Common myeloid progenitor, CD34-positive (primary cell): ENCODE data around the gene NEDD8.

Experiments used
- CTCF ChIA-PET: fragments of 350-600 bp; sonication (Branson Sonifier 250); formaldehyde crosslinking; loops from one replicate; lab custom pipeline; 2021; ENCODE audit warnings: antibody characterized with exemption; lab: Charles Lee
- POLR2A ChIA-PET: fragments of 350-600 bp; sonication (Branson Sonifier 250); formaldehyde crosslinking; loops from one replicate; lab custom pipeline; 2021; ENCODE audit warnings: antibody characterized with exemption; lab: Charles Lee
- DNase-seq, 3 donors: peaks; one replicate each; pipeline versions ENCODE4 v3.0.0 to v3.0.0-alpha.2; 2013
- H3K27ac ChIP-seq, 2 experiments: 1 replicate in 1 of 2; 2 replicates in 1 of 2; pipeline ENCODE4 v1.7.0; 2013; ENCODE audit warnings: inconsistent platforms in 2 of 2, low read length in 2 of 2, mild to moderate bottlenecking in 2 of 2, low read depth in 1 of 2, moderate library complexity in 1 of 2; ENCODE audit not compliant: severe bottlenecking in 2 of 2, insufficient read depth in 1 of 2, poor library complexity in 1 of 2
- H3K27me3 ChIP-seq, 5 experiments: replicated peaks in 2 of 5; 1 replicate in 3 of 5; 2 replicates in 2 of 5; pipeline versions ENCODE4 v1.6.1 to v1.7.0; 2013; ENCODE audit warnings: low read length in 4 of 5, mild to moderate bottlenecking in 2 of 5, moderate library complexity in 2 of 5, inconsistent platforms in 1 of 5; ENCODE audit not compliant: insufficient read depth in 5 of 5, control insufficient read depth in 4 of 5
- H3K36me3 ChIP-seq, 4 experiments: 1 replicate in 2 of 4; 2 replicates in 2 of 4; pipeline versions ENCODE4 v1.6.1 to v1.7.0; 2013; ENCODE audit warnings: low read length in 3 of 4, control low read depth in 1 of 4, mild to moderate bottlenecking in 1 of 4; ENCODE audit not compliant: control insufficient read depth in 4 of 4, insufficient read depth in 4 of 4
- H3K4me1 ChIP-seq, 4 experiments: 1 replicate in 3 of 4; 2 replicates in 1 of 4; pipeline versions ENCODE4 v1.6.1 to v1.7.1; 2013; ENCODE audit warnings: low read length in 3 of 4, mild to moderate bottlenecking in 3 of 4, control low read depth in 1 of 4, inconsistent platforms in 1 of 4, moderate library complexity in 1 of 4; ENCODE audit not compliant: control insufficient read depth in 4 of 4, insufficient read depth in 4 of 4; ENCODE audit errors: control extremely low read depth in 1 of 4
- H3K4me3 ChIP-seq, 7 experiments: 1 replicate in 4 of 7; 2 replicates in 3 of 7; pipeline versions ENCODE4 v1.5.1 to v1.7.0; 2013; ENCODE audit warnings: mild to moderate bottlenecking in 7 of 7, low read length in 6 of 7, moderate library complexity in 6 of 7, inconsistent platforms in 2 of 7, low read depth in 2 of 7, control low read depth in 1 of 7; ENCODE audit not compliant: insufficient read depth in 4 of 7, control insufficient read depth in 1 of 7; ENCODE audit errors: extremely low read depth in 1 of 7
- H3K9me3 ChIP-seq, 5 experiments: 1 replicate in 4 of 5; 2 replicates in 1 of 5; pipeline versions ENCODE4 v1.6.1 to v1.7.1; 2013; ENCODE audit warnings: low read length in 4 of 5, mild to moderate bottlenecking in 2 of 5, inconsistent platforms in 1 of 5, low read depth in 1 of 5, moderate library complexity in 1 of 5; ENCODE audit not compliant: control insufficient read depth in 4 of 5, insufficient read depth in 2 of 5; ENCODE audit errors: control extremely low read depth in 1 of 5
- WGBS: methylation state at CpG from one replicate; pipeline ENCODE4 v1.1.5; 2013; ENCODE audit not compliant: insufficient coverage; 5-methylcytosine and 5-hydroxymethylcytosine counted together

Gene NEDD8

DNA sequence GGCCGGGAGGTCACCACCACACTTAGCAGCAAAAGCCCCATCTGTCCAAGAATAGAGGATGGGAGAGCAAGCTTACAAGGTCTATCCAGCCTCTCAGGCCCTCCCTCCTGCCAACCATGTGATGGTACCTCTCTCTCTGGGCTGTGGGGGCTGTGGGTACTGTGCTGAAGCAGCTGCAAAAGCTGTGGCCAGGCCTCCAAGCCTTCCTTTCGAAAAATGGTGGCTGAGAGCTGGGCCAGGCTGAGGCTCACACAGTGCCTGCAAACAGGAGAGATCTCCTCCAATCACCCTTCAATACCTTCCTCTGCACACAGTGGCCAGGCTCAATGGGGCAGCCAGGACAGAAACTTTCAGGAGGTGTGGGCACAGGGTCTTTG, 44.6 kb downstream of the NEDD8 start:
- no peak for DNase-seq
- peak overlapping the region in 5 of 7 experiments; percentile 68 to 90 (median 81) for H3K4me3 ChIP-seq
- H3K27me3 ChIP-seq = no peaks in the 10 kb centered on the region
- H3K9me3 ChIP-seq = no peaks in the 10 kb centered on the region
- WGBS = 100% methylated on average over 1 of the region's 2 CpGs
- H3K36me3 ChIP-seq = peaks cover 13 to 72% (median 40%) of the 10 kb centered on the region in 4 experiments
- ChIA-PET POLR2A (no interaction called here), CTCF (interaction anchor here (0.9 to 4.4 kb wide), 5 partner anchors 14 to 55 kb away, joined by 4 to 19 read pairs (median 6); partner anchors contain the start of genes CHMP4A, IRF9, REC8 and TINF2)
- peaks cover 0 to 25% (median 20%) of the 10 kb centered on the region in 4 experiments for H3K4me1 ChIP-seq
- peak overlapping the region in 1 of 2 experiments; percentile 77 for H3K27ac ChIP-seq

DNA sequence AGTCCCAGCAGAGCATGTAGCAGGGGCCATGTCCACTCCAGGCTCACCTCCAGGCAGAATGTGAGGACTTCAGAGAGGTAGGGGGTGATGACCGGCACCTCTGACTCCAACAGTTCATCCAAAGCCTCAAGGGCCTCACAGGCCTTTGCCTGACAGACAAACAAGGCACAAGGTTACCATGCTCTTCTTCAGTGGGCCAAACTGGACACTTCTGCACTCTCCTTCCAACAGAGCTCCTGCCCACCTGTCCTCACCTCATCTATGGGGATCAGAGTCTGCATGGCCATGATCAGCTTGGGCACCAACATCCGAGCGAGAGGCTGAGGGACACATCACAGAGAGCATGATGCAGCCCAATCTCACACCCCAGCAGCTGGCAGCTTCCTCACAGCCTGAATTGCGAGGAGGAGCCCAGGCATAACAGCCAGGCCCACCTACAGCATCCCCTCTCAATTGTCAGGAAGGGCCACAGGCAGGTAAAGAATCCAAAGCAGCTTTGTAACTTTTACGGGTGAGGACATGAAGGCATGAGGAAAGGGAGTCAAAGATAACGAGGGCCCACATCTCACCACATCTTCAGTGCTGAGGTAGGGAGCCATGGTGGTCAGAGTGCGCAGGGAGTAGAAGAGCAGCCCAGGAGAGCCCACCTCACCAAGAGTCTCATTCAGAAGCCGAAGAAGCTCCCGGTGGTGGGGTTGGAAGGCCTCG, 45.2 kb downstream of the NEDD8 start:
- 98% methylated on average over 9 of the region's 10 CpGs for WGBS
- no peaks in the 10 kb centered on the region for H3K9me3 ChIP-seq
- H3K27me3 ChIP-seq = no peaks in the 10 kb centered on the region
- peaks cover 0 to 25% (median 20%) of the 10 kb centered on the region in 4 experiments for H3K4me1 ChIP-seq
- H3K36me3 ChIP-seq = peaks cover 13 to 72% (median 42%) of the 10 kb centered on the region in 4 experiments
- no peak overlapping the region for H3K27ac ChIP-seq
- peak overlapping the region in 3 of 7 experiments; percentile 79 to 90 (median 81) for H3K4me3 ChIP-seq
- POLR2A ChIA-PET = no interaction called here
- no peak for DNase-seq
- CTCF ChIA-PET = interaction anchor here (0.9 to 4.4 kb wide), 6 partner anchors 13 to 55 kb away, joined by 4 to 19 read pairs (median 5); partner anchors contain the start of genes CHMP4A, IRF9, REC8 and TINF2

DNA sequence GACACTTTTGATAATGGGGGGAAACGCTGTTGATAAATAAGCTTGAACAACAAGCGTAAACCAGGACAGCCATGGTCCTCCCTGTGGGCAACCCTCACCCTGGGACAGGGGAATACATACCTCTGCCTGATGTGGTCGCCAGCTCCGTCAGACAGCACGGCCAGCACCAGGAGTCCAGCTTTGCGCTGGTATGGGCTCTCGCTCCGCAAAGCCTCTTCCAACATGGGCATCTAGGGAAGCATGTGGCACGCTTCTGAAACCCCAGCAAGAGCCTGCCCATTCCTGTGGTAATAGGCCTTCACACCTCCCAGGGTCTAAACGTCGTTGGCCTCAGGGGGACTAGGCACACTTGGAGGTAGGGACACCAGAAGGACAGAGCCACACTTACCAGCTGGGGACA, 46.4 kb downstream of the NEDD8 start:
- POLR2A ChIA-PET = no interaction called here
- H3K27me3 ChIP-seq = no peaks in the 10 kb centered on the region

DNA sequence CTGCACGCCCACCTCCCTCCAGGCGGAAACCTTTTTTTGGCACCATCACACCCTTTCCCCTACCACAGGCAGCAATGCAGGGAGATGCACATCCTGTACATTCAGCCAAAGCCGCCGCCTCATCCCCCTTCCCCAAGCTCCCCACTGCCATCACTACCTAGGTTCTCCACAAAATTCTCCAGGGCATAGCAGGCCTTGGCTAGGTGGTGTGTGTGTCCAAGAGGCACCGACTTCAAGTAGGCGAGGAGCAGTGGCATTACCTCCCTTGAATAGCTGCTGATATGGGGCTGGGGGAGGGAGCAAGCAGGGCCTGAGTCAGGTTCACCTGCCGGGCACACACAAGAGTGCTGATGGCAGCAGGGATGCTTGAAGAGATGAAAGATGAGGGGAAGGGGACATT, 47.1 kb downstream of the NEDD8 start:
- no peaks in the 10 kb centered on the region for H3K9me3 ChIP-seq
- 100% methylated on average over 2 of the region's 7 CpGs for WGBS
- no peak for DNase-seq
- ChIA-PET POLR2A (no interaction called here), CTCF (interaction anchor here (0.9 to 4.4 kb wide), 4 partner anchors 10 to 59 kb away, joined by 4 to 19 read pairs (median 10); partner anchors contain the start of genes REC8, TINF2 and TM9SF1)
- H3K4me3 ChIP-seq = no peak overlapping the region
- peaks cover 0 to 25% (median 20%) of the 10 kb centered on the region in 4 experiments for H3K4me1 ChIP-seq
- H3K27me3 ChIP-seq = no peaks in the 10 kb centered on the region
- no peak overlapping the region for H3K27ac ChIP-seq
- peaks cover 11 to 79% (median 50%) of the 10 kb centered on the region in 4 experiments for H3K36me3 ChIP-seq

More for the DNA sequence above, 46.4 kb downstream of the NEDD8 start:
- Histone ChIP-seq H3K27ac (no peak overlapping the region), H3K36me3 (peaks cover 15 to 77% (median 47%) of the 10 kb centered on the region in 4 experiments), H3K4me1 (peaks cover 0 to 25% (median 20%) of the 10 kb centered on the region in 4 experiments), H3K9me3 (no peaks in the 10 kb centered on the region), H3K4me3 (no peak overlapping the region)
- WGBS = 96% methylated on average over 11 of the region's 11 CpGs
- CTCF ChIA-PET = interaction anchor here (0.9 to 4.4 kb wide), 6 partner anchors 9 to 59 kb away, joined by 4 to 19 read pairs (median 5); partner anchors contain the start of genes MDP1, REC8, TINF2 and TM9SF1
- no peak for DNase-seq

DNA sequence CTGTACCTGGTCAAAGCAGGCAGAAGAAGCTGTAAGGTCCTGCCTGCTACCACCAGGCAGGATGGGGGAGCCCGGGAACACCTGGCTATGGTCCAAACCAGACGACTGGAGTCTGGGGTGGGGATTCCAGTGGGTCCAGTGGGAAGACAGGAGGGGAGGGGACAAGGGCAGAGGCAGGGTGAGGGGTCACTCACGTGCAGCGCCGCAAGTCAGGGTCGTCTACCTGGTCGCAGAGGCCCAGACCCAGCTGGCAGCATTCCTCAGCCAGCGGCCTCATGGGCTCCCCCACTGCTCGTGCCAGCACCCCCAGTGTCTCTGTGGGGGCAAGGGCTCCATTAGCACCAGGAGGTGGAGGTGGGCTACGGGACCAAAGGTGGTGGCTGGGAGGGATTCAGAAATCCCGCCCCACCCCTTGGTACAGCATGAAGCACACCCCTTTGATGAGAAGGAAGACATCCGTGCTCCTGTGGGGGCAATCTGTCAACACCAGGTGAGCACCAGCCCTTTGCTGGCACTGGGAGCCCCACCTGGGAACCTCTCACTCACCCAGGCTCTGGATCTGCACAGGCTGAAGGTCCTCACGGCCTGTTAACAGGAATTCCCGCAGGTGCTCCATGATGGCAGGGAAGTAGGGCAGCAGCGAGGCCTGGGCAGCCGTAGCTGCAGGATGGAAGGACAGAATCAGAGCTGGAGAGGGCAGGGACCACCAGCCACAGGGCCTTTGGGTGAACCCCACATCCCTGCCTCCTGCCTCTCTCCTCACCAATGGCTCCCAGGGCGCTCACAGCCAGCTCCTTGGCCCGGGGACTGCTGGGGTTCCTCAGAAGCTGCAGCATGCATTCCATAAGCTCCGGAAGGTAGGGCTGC, 47.8 kb downstream of the NEDD8 start:
- no peak for DNase-seq
- CTCF ChIA-PET = interaction anchor here (1.4 to 3.2 kb wide), 2 partner anchors 58 kb away, joined by 4 to 14 read pairs; partner anchors contain the start of gene TINF2
- H3K9me3 ChIP-seq = no peaks in the 10 kb centered on the region
- WGBS = 96% methylated on average over 19 of the region's 19 CpGs
- no peak overlapping the region for H3K4me3 ChIP-seq
- H3K4me1 ChIP-seq = peaks cover 0 to 21% (median 18%) of the 10 kb centered on the region in 4 experiments
- peaks cover 11 to 84% (median 57%) of the 10 kb centered on the region in 4 experiments for H3K36me3 ChIP-seq
- H3K27me3 ChIP-seq = no peaks in the 10 kb centered on the region
- H3K27ac ChIP-seq = no peak overlapping the region
- POLR2A ChIA-PET = no interaction called here

DNA sequence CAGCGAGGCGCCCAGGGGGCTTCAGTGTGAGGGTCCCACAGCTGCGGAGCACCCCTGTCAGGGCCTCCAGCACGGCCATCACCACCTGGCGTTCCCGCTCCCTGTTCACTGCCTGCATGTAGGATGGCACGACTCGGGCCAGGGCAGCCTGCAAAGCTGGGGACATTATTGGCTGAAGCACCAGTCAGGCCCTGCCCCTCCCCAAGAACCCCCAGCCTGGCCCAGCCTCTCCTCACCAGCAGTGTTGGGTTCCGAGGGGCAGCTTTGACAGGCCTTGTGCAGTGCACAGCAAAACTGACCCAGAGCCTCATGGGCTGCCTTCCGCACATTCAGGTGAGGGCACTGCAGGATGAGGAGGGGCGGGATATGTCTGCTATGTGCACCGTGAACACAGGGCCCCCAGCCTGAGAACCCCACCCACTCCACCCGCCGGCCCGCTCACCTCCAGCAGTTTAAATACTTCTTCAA, 49.1 kb downstream of the NEDD8 start:
- CTCF ChIA-PET = no interaction called here
- H3K27me3 ChIP-seq = no peaks in the 10 kb centered on the region
- 96% methylated on average over 13 of the region's 15 CpGs for WGBS
- POLR2A ChIA-PET = no interaction called here
- H3K4me3 ChIP-seq = no peak overlapping the region
- no peaks in the 10 kb centered on the region for H3K9me3 ChIP-seq
- peaks cover 0 to 10% (median 9%) of the 10 kb centered on the region in 4 experiments for H3K4me1 ChIP-seq
- peaks cover 14 to 93% (median 70%) of the 10 kb centered on the region in 4 experiments for H3K36me3 ChIP-seq
- H3K27ac ChIP-seq = no peak overlapping the region
- no peak for DNase-seq
